HEK293 (cell line): ENCODE measurements around the gene EVI2B.

Experiments used
- HOXD13 ChIP-seq: sonication (generic); formaldehyde crosslinking; IDR thresholded peaks from 2 replicates; pipeline ENCODE4 v1.8.0; 2022; ENCODE audit warnings: missing genetic modification reagents, borderline replicate concordance
- ZNF112 ChIP-seq: fragments of 450-650 bp; formaldehyde crosslinking; IDR thresholded peaks from 2 replicates; pipeline ENCODE4 v1.5.0; 2017; ENCODE audit warnings: missing biosample characterization, missing genetic modification characterization
- ZNF707 ChIP-seq: fragments of 450-650 bp; formaldehyde crosslinking; IDR thresholded peaks from 2 replicates; pipeline ENCODE4 v1.5.1; 2016; ENCODE audit warnings: missing biosample characterization, missing genetic modification characterization
- TF ChIP-seq, protein P1 (sequence below): fragments of 450-650 bp; formaldehyde crosslinking; conservative IDR thresholded peaks from 2 replicates; pipeline ENCODE4 v1.5.1; 2016; ENCODE audit warnings: low read depth, missing biosample characterization, missing genetic modification characterization
- TF ChIP-seq, protein P2 (sequence below): fragments of 450-650 bp; formaldehyde crosslinking; IDR thresholded peaks from 2 replicates; pipeline ENCODE4 v1.5.1; 2016; ENCODE audit warnings: missing biosample characterization, missing genetic modification characterization
- TF ChIP-seq, protein P3 (sequence below): fragments of 450-650 bp; formaldehyde crosslinking; IDR thresholded peaks from 2 replicates; pipeline ENCODE4 v1.5.1; 2016; ENCODE audit warnings: missing biosample characterization, missing genetic modification characterization
- TF ChIP-seq, protein P4 (sequence below): fragments of 450-650 bp; formaldehyde crosslinking; IDR thresholded peaks from 2 replicates; pipeline ENCODE4 v1.5.1; 2016; ENCODE audit warnings: missing biosample characterization, missing genetic modification characterization

DNA sequence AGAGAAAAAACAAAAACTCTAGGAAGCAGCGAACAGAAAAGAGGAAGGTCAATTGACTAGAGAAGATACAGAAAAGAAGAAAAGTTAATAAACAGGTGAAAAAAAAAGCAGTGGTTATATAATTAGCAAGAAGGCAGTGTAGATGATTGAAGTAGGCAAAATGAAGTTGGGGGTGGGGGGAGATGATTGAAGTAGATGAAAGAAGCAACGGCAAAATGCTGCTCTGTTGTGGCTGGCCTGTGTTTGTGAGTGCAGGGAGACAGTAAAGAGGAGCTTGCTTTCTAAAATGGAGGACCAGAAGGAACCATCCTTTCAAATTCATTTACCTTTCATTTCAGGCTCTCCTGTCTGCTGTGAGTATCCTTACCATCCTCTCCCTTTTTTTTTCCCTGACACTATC is 3.6 kb downstream of the EVI2B start:
- TF ChIP-seq ZNF707 (no peak), HOXD13 (CRISPR knock-in tag) (no peak), ZNF112 (tag by site-specific recombination) (no peak)
- TF ChIP-seq, protein P1, sequence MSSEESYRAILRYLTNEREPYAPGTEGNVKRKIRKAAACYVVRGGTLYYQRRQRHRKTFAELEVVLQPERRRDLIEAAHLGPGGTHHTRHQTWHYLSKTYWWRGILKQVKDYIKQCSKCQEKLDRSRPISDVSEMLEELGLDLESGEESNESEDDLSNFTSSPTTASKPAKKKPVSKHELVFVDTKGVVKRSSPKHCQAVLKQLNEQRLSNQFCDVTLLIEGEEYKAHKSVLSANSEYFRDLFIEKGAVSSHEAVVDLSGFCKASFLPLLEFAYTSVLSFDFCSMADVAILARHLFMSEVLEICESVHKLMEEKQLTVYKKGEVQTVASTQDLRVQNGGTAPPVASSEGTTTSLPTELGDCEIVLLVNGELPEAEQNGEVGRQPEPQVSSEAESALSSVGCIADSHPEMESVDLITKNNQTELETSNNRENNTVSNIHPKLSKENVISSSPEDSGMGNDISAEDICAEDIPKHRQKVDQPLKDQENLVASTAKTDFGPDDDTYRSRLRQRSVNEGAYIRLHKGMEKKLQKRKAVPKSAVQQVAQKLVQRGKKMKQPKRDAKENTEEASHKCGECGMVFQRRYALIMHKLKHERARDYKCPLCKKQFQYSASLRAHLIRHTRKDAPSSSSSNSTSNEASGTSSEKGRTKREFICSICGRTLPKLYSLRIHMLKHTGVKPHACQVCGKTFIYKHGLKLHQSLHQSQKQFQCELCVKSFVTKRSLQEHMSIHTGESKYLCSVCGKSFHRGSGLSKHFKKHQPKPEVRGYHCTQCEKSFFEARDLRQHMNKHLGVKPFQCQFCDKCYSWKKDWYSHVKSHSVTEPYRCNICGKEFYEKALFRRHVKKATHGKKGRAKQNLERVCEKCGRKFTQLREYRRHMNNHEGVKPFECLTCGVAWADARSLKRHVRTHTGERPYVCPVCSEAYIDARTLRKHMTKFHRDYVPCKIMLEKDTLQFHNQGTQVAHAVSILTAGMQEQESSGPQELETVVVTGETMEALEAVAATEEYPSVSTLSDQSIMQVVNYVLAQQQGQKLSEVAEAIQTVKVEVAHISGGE (tag by site-specific recombination), result no peak
- TF ChIP-seq, protein P2, sequence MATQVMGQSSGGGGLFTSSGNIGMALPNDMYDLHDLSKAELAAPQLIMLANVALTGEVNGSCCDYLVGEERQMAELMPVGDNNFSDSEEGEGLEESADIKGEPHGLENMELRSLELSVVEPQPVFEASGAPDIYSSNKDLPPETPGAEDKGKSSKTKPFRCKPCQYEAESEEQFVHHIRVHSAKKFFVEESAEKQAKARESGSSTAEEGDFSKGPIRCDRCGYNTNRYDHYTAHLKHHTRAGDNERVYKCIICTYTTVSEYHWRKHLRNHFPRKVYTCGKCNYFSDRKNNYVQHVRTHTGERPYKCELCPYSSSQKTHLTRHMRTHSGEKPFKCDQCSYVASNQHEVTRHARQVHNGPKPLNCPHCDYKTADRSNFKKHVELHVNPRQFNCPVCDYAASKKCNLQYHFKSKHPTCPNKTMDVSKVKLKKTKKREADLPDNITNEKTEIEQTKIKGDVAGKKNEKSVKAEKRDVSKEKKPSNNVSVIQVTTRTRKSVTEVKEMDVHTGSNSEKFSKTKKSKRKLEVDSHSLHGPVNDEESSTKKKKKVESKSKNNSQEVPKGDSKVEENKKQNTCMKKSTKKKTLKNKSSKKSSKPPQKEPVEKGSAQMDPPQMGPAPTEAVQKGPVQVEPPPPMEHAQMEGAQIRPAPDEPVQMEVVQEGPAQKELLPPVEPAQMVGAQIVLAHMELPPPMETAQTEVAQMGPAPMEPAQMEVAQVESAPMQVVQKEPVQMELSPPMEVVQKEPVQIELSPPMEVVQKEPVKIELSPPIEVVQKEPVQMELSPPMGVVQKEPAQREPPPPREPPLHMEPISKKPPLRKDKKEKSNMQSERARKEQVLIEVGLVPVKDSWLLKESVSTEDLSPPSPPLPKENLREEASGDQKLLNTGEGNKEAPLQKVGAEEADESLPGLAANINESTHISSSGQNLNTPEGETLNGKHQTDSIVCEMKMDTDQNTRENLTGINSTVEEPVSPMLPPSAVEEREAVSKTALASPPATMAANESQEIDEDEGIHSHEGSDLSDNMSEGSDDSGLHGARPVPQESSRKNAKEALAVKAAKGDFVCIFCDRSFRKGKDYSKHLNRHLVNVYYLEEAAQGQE (tag by site-specific recombination), result no peak
- TF ChIP-seq, protein P3, sequence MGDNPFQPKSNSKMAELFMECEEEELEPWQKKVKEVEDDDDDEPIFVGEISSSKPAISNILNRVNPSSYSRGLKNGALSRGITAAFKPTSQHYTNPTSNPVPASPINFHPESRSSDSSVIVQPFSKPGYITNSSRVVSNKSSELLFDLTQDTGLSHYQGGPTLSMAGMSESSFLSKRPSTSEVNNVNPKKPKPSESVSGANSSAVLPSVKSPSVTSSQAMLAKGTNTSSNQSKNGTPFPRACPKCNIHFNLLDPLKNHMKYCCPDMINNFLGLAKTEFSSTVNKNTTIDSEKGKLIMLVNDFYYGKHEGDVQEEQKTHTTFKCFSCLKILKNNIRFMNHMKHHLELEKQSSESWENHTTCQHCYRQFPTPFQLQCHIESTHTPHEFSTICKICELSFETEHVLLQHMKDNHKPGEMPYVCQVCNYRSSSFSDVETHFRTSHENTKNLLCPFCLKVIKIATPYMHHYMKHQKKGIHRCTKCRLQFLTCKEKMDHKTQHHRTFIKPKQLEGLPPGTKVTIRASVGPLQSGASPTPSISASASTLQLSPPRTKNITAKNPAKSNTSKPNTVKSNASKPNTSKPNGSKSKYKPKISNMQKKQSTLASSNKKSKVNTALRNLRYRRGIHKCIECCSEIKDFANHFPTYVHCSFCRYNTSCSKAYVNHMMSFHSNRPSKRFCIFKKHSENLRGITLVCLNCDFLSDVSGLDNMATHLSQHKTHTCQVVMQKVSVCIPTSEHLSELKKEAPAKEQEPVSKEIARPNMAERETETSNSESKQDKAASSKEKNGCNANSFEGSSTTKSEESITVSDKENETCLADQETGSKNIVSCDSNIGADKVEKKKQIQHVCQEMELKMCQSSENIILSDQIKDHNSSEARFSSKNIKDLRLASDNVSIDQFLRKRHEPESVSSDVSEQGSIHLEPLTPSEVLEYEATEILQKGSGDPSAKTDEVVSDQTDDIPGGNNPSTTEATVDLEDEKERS (tag by site-specific recombination), result no peak
- TF ChIP-seq, protein P4, sequence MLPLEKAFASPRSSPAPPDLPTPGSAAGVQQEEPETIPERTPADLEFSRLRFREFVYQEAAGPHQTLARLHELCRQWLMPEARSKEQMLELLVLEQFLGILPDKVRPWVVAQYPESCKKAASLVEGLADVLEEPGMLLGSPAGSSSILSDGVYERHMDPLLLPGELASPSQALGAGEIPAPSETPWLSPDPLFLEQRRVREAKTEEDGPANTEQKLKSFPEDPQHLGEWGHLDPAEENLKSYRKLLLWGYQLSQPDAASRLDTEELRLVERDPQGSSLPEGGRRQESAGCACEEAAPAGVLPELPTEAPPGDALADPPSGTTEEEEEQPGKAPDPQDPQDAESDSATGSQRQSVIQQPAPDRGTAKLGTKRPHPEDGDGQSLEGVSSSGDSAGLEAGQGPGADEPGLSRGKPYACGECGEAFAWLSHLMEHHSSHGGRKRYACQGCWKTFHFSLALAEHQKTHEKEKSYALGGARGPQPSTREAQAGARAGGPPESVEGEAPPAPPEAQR (tag by site-specific recombination), result no peak
